ENCODE results near the gene PEAK3. TPM values are rescaled to one million over a fixed set of nuclear protein-coding genes. Genes with fewer than 3 reads are reported as not detected.

Gene PEAK3
- total RNA-seq, 1 donor from 2014 or later: 0.77 TPM

- H3K36me3 ChIP-seq: peaks cover 91% of the 10 kb centered on the region
- H3K27me3 ChIP-seq (ENCODE audit: low read depth): no peaks in the 10 kb centered on the region
- no peak overlapping the region for H3K4me3 ChIP-seq
- peaks cover 13% of the 10 kb centered on the region for H3K4me1 ChIP-seq
- DNase-seq: no peak
- no peak for TF ChIP-seq CTCF (IDR thresholded peaks at IDR 0.05; ENCODE audit: borderline replicate concordance)
- no peak overlapping the region for H3K27ac ChIP-seq (replicated peaks)
- H3K9me3 ChIP-seq (replicated peaks): no peaks in the 10 kb centered on the region
- intact Hi-C loops (cut with micrococcal nuclease): no loop called here
Observed at GRCh38 chr19:2226051-2226839, 55.7 kb downstream of the PEAK3 start.

GRCh38 chr19:2225415-2226050 is 56.4 kb downstream of the PEAK3 start:
- Histone ChIP-seq H3K4me3 (no peak overlapping the region), H3K4me1 (peaks cover 14% of the 10 kb centered on the region), H3K9me3 (replicated peaks) (no peaks in the 10 kb centered on the region), H3K36me3 (peaks cover 97% of the 10 kb centered on the region), H3K27ac (replicated peaks) (no peak overlapping the region), H3K27me3 (ENCODE audit: low read depth) (no peaks in the 10 kb centered on the region)
- TF ChIP-seq CTCF (IDR thresholded peaks at IDR 0.05; ENCODE audit: borderline replicate concordance): no peak
- DNase-seq: no peak
- intact Hi-C loops (cut with micrococcal nuclease): no loop called here

- Histone ChIP-seq H3K9me3 (replicated peaks) (no peaks in the 10 kb centered on the region), H3K36me3 (peaks cover 97% of the 10 kb centered on the region)
- intact Hi-C loops (cut with micrococcal nuclease): no loop called here
Observed at GRCh38 chr19:2224754-2225349, 57.1 kb downstream of the PEAK3 start.

More at GRCh38 chr19:2224754-2225349, 57.1 kb downstream of the PEAK3 start:
- no peak for DNase-seq
- TF ChIP-seq CTCF (IDR thresholded peaks at IDR 0.05; ENCODE audit: borderline replicate concordance): no peak
- H3K27me3 ChIP-seq (ENCODE audit: low read depth): no peaks in the 10 kb centered on the region
- H3K4me1 ChIP-seq: peaks cover 14% of the 10 kb centered on the region
- no peak overlapping the region for H3K27ac ChIP-seq (replicated peaks)
- H3K4me3 ChIP-seq: no peak overlapping the region

Small RNAs within 50 kb of the gene (microRNA-seq; reads per million reads assigned to microRNA genes)
- gene MIR1227: 1.9 reads per million
- gene MIR4321: not detected

Other genes starting within 250 kb of the PEAK3 start
- 200 TPM for gene MKNK2, start 230.9 kb downstream of the PEAK3 start, total RNA-seq
- 16.1 TPM for gene MOB3A, start 185.8 kb downstream of the PEAK3 start, total RNA-seq
- gene IZUMO4, start 185.3 kb downstream of the PEAK3 start, total RNA-seq: 2.8 TPM
- 75.4 TPM for gene AP3D1, start 130.6 kb downstream of the PEAK3 start, total RNA-seq
- 8.4 TPM for gene DOT1L, start 118.2 kb downstream of the PEAK3 start, total RNA-seq
- gene PLEKHJ1, start 45.8 kb downstream of the PEAK3 start, total RNA-seq: 47.8 TPM
- gene SF3A2, start 45.4 kb downstream of the PEAK3 start, total RNA-seq: 28.7 TPM
- gene AMH, start 32.9 kb downstream of the PEAK3 start, total RNA-seq: 1.1 TPM
- gene JSRP1, start 25.8 kb downstream of the PEAK3 start, total RNA-seq: 0.36 TPM
- not detected for gene LINGO3, start 26.0 kb upstream of the PEAK3 start, total RNA-seq
- gene LSM7, start 46.4 kb upstream of the PEAK3 start, total RNA-seq: 41.1 TPM
- 26.2 TPM for gene SPPL2B, start 46.5 kb upstream of the PEAK3 start, total RNA-seq
- gene TMPRSS9, start 78.1 kb upstream of the PEAK3 start, total RNA-seq: not detected
- 87.7 TPM for gene TIMM13, start 145.4 kb upstream of the PEAK3 start, total RNA-seq
- 11.0 TPM for gene LMNB2, start 174.8 kb upstream of the PEAK3 start, total RNA-seq
- gene GADD45B, start 194.0 kb upstream of the PEAK3 start, total RNA-seq: 34.3 TPM

Measured in left ventricle myocardium inferior (tissue), 1 donor.